ENCODE measurements around the gene DNAH5.

DNAH5 gene

GRCh38 chr5:13941468-13941867 is 3.0 kb downstream of the DNAH5 start:
- no peak for TF ChIP-seq CTCF (IDR thresholded peaks at IDR 0.05; ENCODE audit: low read depth, low read length)
- DNase-seq (ENCODE audit: low read depth in 2 of 2): no peak
- H3K4me3 ChIP-seq (replicated peaks in 1 of 2; ENCODE audit: low read depth in 2 of 2, low read length in 2 of 2): no peak overlapping the region

GRCh38 chr5:13939638-13940037 is 4.8 kb downstream of the DNAH5 start:
- no peak overlapping the region for H3K4me3 ChIP-seq (replicated peaks in 1 of 2; ENCODE audit: low read depth in 2 of 2, low read length in 2 of 2)
- no peak for TF ChIP-seq CTCF (IDR thresholded peaks at IDR 0.05; ENCODE audit: low read depth, low read length)
- DNase-seq (ENCODE audit: low read depth in 2 of 2): no peak

- no peak overlapping the region for H3K4me3 ChIP-seq (replicated peaks in 1 of 2; ENCODE audit: low read depth in 2 of 2, low read length in 2 of 2)
- TF ChIP-seq CTCF (IDR thresholded peaks at IDR 0.05; ENCODE audit: low read depth, low read length): no peak
- DNase-seq (ENCODE audit: low read depth in 2 of 2): no peak
Observed at GRCh38 chr5:13934921-13935320, 9.6 kb downstream of the DNAH5 start.

- no peak for TF ChIP-seq CTCF (IDR thresholded peaks at IDR 0.05; ENCODE audit: low read depth, low read length)
- DNase-seq (ENCODE audit: low read depth in 2 of 2): no peak
- no peak overlapping the region for H3K4me3 ChIP-seq (replicated peaks in 1 of 2; ENCODE audit: low read depth in 2 of 2, low read length in 2 of 2)
Observed at GRCh38 chr5:13934125-13934524, 10.4 kb downstream of the DNAH5 start.

- no peak overlapping the region for H3K4me3 ChIP-seq (replicated peaks in 1 of 2; ENCODE audit: low read depth in 2 of 2, low read length in 2 of 2)
- TF ChIP-seq CTCF (IDR thresholded peaks at IDR 0.05; ENCODE audit: low read depth, low read length): no peak
- DNase-seq (ENCODE audit: low read depth in 2 of 2): no peak
Observed at GRCh38 chr5:13932561-13932960, 11.9 kb downstream of the DNAH5 start.

- no peak for DNase-seq (ENCODE audit: low read depth in 2 of 2)
- no peak overlapping the region for H3K4me3 ChIP-seq (replicated peaks in 1 of 2; ENCODE audit: low read depth in 2 of 2, low read length in 2 of 2)
- no peak for TF ChIP-seq CTCF (IDR thresholded peaks at IDR 0.05; ENCODE audit: low read depth, low read length)
Observed at GRCh38 chr5:13932011-13932410, 12.5 kb downstream of the DNAH5 start.

- no peak for TF ChIP-seq CTCF (IDR thresholded peaks at IDR 0.05; ENCODE audit: low read depth, low read length)
- H3K4me3 ChIP-seq (replicated peaks in 1 of 2; ENCODE audit: low read depth in 2 of 2, low read length in 2 of 2): no peak overlapping the region
- DNase-seq (ENCODE audit: low read depth in 2 of 2): no peak
Observed at GRCh38 chr5:13930541-13931171, 13.8 kb downstream of the DNAH5 start.

Data from cardiac fibroblast (primary cell).